GM18867 (cell line): ENCODE measurements around the gene RNF227.
"Not testable (repeated sequence)": the region's sequence is repeated elsewhere in the genome, so short reads cannot be mapped to it uniquely, and the experiment has no call there.

Experiments
- ATAC-seq: cut with Tn5 transposase; IDR thresholded peaks from one replicate; pipeline ENCODE4 v1.9.1; 2021; ENCODE audit warnings: mild to moderate bottlenecking, moderate library complexity; ENCODE audit not compliant: unreplicated experiment

RNF227 gene

DNA sequence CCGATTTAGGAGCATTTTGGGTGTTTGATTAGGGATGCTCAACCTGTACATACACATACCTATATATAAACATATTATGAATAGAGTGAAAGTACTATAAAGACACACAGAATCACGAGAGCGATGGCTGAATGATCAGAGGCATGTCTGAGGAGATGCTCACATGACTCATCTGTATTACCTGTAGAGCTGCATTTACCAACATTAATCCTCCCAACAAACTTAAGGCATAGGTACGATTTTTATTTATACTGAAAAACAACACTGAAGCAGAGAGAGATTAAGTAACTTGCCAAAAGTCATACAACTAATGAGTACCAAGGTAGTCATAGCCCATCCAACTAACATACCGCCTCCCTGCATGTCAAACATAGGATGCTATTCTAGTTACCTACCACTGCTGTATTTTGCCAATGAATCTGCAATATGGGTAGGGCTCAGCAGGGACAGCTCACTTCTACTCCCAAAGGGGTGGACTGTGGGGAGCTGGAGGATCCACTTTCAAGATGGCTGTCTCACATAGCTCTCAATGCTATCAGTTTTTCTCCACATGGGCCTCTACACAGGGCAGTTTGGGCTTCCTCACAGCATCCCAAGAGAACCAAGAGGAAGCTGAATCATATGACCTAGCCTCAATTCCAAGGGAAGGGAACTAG lies 51.0 kb downstream of the RNF227 start:
- ATAC-seq = no peak

- not testable (repeated sequence) for ATAC-seq
Observed at GRCh38 chr17:7864384-7864783, 51.7 kb downstream of the RNF227 start.
